HG02973 (cell line): ENCODE measurements around the gene PSMA3.
"Not testable (repeated sequence)": the region's sequence is repeated elsewhere in the genome, so short reads cannot be mapped to it uniquely, and the experiment has no call there.

ENCODE experiments used
- ATAC-seq: cut with Tn5 transposase; IDR thresholded peaks from one replicate; pipeline ENCODE4 v1.9.1; 2021; ENCODE audit warnings: moderate library complexity; ENCODE audit not compliant: unreplicated experiment

PSMA3 gene

DNA sequence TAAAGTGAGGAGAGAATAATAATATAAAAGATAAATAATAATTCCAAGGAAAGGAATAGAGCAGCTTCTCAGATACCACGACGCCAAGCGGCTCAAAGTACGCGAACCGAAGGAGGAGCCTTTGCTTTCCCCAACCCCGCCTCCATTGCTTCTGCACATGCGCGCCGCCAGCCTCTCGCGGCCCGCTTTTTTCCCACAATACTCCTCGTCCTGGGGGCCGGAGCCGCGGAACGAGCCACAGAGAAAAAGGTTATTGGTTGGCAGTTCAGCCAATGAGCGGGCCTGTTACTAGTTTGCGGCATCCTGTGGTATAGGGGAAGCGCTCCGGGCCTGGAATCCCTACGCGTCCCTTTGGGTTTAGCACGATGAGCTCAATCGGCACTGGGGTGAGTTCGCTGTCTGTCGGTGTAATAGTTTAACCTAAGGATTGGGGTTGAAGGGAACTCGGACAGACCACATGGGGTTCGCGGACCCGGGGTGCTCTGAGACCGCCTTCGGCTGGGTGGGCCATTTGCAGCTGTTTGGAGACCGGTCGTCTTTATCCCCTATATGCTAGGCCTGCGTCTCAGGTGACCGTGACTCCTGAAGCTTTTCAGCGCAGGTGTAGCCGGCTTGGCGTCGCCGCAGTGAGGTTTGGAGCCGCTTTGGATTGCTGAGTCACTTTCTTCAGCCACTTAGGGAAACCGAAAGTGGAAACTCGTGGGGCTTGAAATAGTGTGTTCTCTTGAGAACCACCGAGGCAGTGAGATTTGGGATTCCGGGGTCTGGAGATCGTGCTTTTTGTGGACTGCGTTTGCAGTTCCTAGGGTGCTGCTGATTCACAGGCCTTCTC lies at the start of gene PSMA3:
Gene PSMA3 (plus strand): TSS at position 288 of the 832 bp plus-strand sequence. CDS start 78 bp downstream, at position 366.
- ATAC-seq = peak; percentile 86

DNA sequence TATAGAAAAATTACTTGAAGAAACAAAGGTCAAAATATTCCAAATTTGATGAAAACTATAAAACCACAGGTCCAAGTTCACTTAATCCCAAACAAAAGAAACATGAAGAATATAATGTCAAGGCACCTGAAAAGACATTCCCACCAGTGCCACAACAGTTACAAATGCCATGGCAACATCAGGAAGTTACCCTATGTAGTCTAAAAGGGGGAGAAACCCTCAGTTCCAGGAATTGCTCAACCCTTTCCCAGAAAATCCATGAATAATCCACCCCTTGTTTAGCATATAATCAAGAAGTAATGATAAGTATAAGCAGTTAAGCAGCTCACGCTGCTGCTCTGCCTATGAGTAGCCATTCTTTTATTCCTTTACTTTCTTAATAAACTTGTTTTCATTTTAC lies 48.4 kb upstream of the PSMA3 start:
- no peak for ATAC-seq

DNA sequence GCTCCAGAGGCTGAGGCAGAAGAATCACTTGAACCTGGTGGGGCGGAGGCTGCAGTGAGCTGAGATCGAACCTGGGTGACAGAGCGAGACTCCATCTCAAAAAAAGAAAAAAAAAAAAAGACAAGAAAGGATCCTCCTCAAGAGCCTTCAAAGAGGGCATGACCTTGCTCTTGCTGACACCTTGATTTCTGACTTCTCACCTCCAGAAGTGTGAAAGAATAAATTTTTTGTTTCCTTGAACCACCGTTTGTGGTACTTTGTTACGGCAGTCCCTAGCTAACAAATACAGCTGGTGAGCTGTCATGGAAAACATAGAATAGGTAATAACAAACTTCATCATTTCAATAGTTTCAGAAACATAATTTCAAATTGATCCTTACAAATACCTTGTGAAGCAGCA lies 46.6 kb upstream of the PSMA3 start:
- no peak for ATAC-seq

DNA sequence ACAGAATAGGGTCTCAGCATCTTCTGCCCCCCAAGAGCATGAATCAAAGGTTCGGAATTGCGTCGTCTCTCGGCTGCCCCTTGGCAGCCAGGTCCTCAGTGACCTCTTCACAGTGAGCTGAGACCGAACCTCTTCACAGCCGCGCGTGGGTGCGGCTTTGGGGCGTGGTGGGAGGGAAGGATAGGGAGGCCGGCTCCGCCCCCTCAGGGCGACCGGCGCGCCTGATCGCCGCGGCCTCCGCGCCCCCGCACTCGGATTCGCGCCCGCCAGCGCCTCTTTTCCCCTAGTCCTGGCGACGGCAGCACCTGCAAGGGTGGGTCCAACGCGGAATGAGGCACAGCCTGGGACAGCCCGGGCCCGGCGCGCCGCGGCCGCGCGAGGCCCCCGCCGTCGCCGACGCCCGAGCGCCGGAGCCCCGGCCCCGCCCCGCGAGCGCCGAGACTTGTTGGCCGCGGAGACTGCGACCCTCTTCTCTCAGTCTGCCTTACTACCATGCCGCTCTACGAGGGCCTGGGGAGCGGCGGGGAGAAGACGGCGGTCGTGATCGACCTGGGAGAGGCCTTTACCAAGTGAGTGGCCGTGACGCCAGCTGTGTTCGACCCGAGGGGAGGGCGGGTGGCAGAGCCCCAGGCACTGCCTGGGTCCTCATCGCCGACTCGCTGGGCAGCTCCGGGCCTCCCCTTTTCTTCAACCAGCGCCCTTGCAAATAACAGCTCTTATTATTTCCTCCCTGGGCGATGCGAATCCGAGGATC lies 44.7 kb upstream of the PSMA3 start, which contains the start of gene ACTR10:
Gene ACTR10 (plus strand): TSS at position 424 of the 754 bp plus-strand sequence. CDS start 69 bp downstream, at position 493.
- peak; percentile 89 for ATAC-seq

DNA sequence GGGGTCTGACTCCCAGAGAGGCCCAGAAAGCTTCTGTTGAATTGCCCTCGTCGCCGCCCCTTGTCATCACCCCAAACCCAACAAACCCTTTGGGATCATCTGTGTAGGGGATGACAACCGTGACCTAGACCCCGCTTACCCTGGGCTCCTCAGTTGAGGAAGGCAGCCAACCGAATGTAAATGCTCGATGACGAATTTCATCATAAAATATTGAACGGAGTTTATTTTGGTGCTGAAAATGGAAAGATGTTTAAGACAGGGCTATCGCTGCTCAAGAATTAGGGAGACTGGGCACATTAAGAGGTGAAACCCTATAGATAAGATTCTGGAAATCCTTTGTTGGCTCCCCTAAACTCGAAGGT lies 44.2 kb upstream of the PSMA3 start:
- no peak for ATAC-seq

DNA sequence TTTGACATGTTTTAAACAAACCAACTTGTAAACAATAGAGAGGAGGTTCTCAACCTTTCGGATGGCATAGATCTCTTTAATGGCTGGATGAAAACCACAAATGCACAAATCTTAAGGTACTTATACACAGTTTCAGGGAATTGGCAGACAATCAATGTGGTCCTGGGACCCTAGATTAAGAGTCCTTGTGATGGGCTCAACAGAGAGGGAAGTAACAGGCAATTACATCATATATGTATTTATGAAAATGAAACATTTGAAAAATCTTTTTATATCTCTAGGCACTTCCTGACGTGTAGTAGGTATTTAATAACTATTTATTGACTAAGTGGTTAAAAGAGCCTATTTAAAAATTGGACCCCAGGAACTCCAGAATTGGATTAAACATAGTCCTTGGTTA lies 43.8 kb upstream of the PSMA3 start:
- ATAC-seq = no peak

DNA sequence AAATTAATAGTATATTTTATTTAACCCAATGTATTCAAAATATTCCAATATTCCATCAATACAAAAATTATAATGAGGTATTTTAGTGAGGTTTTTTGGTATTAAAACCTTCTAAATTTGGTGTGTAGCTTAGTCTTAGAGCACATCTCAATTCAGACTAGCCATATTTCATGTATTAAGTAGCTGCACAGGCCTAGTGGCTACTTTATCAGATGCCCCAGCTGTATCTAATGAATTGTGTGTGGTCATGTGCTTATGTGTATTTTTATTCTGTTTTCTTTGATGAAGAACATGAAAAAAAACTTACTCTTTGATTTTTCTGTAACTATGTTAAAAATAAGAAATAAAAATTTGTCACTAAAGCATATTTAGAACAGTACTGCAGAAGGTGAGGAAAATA lies 31.5 kb upstream of the PSMA3 start:
- no peak for ATAC-seq

DNA sequence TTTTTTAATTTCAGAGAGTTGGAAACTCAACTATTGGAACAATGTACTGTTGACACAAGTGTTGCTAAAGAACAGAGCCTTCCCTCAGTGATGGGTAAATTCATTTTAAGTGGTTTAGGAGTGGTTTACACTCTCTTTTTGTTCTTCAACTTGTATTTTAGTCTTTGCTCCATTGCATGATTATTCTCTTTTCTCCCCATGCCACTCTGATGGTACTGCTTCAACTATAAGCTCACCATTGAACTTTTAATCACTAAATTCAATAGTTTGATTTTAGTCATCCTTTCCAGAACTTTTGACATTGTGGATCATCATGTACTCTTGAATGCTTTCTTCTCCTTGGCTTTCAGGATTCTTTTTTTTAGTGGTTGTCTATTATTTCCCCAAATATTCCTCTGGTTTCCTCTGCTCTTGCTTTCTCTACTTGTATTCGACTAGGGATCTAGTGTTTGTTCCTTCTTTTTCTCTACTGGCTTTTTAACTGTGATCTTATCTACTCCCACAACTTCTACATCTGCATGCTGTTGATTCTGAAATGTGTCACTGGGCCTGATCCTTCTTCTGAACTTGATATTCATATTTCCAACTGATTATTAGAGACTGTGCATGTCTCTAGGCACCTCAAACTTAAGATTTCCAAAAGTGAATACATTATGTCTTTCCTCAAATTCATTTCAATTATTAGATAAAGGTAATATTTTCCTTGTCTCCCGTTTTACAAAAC lies 29.3 kb upstream of the PSMA3 start:
- ATAC-seq = no peak

DNA sequence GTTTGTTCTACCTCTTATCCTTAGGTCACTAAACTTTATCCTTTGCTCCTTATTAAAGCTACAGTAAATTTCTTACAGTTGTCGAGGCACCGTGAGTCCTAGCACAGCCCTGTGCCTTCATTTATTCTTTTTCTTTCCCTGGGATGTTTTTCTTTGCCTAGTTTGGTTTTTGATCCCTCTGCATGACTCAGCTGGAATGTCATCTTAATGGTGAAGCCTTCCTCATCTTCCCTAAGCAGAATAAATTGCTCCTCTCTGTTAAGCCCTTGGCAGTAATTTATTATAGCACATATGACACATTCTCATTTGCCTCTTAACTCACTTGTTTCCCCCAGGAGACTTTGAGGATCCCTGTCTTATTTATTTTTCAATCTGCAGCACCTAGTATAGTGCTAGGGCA lies 28.1 kb upstream of the PSMA3 start:
- ATAC-seq = no peak

DNA sequence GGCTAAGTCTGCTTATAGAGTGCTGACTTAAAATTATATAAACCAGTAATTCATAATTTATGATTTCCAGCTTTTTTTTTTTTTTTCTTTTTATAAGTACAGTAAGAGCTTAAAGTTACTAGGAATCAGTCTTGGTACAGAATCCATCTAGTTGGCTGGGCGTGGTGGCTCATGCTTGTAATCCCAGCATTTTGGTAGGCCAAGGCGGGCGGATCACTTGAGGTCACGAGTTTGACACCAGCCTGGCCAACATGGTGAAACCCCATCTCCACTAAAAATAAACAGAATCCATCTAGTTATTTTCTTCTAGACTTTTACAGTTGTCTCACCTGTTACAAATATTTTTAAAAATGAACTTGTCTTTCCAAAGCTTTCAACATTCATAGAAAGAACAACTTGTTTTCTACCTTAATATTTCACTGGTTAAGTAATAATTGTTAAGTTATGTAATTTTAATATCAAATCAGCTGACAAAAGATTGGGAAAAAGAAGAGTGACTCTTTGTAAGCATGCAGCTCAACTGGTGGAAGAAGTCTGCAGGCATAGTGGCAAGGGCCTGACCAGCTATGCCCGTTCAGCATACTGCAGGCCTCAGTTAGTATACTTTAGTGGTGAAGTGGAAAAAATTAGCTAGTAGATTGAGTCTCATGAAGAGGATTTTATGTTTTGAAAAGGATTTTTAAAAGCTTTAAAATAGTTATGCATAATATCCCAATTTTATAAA lies 17.4 kb upstream of the PSMA3 start:
- no peak for ATAC-seq

DNA sequence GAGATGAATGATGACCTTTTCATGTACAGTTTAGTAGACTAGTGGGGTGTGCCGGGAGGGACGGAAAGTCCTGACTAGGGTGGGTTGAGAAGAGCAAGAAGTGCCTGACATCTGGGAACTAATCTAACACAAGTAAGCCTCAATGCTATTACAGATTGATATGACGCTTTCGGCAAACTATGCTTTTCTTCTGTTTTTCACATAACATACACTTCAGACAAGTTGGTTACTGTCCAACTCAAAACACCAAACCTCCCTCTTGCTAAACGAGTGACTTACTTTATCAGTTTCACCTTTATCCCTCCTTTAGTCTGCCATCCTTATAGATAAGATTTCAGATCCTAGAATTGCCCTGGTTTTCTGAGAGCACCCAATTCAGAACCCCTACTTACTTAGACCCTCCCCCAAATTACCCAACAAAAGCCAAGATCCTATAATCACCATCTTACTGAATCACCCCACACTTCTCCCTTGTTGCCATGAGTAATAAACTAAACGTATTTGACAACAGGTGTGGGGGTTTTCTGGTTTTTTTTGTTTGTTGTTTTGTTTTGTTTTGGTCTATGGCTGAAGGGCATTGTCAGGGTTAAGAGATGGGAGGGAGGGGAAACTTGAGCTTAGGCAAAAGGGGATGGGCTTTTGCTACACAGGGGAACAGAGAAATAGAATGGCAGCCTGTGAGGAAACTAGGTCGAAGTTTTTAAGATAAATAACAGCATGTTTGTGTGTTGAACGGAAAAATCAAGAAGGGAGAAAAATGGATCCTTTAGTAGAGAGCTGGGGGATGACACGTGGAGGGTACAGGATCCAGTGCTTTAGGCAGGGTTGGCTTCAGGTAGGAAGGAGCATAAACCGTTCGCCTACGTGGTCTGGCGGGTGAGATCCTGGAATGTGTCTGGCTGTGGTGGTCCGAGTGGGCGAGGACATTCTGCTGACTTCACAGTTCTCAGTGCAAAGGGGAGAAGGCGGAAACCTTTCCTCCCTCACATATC lies 6.1 kb upstream of the PSMA3 start:
- no peak for ATAC-seq

DNA sequence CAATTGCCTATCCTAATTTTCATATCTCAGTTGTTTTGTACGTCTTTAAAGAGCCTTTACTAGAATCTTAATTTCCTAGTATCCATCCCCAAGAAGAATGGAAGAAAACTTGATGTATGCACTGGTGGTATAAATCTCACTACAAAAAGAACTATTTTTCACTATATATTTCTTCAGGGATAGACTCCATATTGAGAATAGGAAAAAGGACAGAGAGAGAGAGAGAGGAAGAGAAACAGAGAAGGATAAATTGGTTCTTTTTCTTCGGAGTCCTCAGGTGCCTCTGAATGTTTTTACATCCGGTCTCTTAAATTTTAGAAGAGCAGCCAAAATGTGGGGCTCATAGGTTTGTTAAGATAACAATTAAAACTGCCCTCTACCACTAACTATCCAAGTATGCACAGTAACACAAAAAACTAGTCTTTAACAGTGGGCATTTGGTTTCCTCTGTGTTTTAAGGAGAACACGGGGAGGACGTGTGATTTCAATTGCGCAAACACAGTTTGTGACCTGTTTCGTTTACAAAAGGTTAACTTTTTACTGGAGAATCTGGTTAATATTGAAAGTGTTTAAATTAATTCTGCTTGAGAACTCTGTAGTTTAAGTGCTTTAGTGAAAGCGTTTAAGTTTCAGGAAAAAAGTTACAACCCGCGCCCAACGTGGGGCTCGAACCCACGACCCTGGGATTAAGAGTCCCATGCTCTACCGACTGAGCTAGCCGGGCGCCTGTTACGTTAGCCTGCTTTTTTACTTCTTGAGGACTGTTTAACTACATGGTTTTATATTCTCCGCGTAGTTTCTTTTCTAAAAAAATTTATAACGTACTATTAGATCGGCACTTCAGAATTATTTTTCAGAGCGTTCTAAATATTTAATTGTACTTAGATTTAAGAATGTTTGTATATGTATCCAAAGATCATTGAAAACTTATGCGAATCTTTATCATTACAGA lies 5.1 kb upstream of the PSMA3 start:
- ATAC-seq = no peak

DNA sequence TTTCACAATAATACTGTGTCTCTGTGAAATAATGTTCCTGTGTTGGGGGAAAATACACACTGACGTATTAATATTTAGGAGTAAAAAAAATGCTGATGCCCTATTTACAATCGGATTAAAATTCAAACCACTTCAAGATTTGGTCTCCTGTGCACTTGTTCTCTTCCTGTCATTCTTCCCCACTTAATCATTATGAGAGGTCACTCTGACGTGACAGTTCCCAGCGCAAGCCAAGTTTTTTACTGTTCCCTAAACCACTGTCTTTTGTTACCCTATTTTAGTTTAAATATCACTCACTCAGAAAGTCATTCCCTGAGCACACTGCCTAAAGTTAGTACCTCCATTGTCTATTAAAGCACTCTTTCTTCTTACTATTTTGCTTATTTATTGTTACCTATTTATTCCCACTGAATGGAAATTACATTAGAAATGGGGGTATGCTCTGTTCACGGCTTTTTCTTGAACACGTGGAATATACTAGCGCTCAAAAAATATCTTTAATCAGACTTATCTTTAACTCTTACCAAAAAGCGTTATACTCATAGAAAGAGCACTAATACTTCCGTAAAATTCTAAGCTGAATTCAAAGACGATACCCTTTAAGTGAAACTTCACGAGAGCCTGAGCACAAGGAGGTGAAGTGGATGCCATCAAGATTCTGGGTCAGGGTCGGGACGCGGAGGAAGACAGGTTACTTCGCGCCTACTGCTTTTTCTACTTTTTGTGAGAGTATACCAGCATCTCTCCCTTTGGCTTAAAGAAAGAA lies 670 bp upstream of the PSMA3 start:
- ATAC-seq = peak; percentile 30

DNA sequence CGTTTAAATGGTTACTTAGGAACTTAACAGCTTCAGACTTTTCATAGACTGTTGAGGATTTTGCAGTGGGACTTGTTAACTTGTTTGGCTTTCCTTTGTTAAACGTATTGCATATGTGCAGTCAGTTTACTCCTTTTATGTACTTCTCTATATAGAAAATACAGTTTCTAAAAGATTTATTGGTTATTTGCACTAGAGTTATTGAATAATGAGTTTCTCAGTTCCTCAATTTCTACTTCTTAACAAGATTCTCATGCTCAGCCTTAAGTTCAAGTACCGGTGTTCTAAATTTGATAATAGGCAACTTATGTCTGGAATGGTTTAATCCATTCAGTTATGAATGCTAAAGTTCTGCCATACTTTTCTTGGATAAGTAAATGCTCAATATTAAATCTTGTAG lies 919 bp downstream of the PSMA3 start:
- no peak for ATAC-seq

DNA sequence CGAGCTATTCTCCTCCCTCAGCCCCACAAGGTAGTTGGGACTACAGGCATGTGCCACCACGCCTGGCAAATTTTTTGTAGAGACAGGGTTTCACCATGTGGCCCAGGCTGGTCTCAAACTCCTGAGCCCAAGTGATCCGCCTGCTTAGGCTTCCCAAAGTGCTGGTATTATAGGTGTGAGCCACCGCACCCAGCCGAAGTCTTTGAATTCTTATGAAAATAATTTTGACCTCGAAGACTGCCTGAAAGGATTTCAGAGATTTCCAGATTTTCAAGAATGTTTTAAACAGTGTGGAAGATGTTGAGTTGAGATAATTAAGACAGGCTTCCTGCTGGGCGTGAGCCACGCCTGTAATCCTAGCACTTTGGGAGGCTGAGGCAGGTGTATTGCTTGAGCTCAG lies 5.0 kb downstream of the PSMA3 start:
- no peak for ATAC-seq

DNA sequence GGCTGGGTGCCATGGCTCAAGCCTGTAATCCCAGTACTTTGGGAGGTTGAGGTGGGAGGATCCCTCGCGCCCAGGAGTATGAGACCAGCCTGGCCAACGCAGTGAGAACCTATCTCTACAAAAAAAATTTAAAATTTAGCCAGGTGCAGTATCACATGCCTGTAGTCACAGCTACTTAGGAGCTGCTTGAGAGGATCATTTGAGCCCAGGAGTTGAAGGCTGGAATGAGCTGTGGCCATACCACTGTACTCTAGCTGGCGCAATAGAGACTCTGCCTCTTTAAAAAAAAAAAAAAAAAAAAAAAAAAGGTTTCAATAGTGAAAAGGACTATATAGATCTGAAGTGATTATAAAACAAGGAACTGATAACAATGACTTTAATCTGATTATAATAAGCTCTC lies 13.5 kb downstream of the PSMA3 start:
- ATAC-seq = no peak

DNA sequence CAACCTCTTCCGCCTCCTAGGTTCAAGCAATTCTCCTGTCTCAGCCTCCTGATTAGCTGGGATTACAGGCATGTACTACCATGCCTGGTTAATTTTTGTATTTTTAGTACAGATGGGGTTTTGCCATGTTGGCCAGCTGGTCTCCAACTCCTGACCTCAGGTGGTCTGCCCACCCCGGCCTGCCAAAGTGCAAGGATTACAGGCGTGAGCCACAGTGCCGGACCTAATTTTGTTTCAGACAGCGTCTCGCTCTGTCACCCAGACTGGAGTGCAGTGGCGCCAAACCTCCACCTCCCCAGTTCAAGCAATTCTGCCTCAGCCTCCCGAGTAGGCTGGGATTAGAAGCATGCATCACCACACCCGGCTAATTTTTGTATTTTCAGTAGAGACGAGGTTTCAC lies 17.4 kb downstream of the PSMA3 start:
- ATAC-seq = not testable (repeated sequence)

DNA sequence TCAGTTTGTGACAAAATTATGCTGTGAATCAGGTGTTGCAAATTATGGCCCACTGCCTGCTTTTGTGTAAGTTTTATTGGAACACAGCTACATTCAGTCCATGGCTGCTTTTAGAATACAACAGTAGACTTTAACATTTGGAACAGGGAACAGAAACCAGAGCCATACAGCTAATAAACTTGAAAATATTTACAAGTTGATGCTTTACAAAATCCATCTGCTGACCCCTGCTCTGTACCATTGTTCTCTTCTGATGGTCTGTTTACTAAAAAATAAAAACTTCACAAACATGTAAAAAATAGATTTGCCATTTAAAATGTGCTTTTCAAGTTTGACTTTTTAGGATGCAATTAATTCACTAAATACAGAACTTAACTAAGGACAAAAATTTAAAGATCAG lies 20.8 kb downstream of the PSMA3 start:
- ATAC-seq = no peak
